Measurements from ENCODE around the gene KLHL12.

GRCh38 chr1:202959276-202959620 lies 32.2 kb upstream of the KLHL12 start:
- no peak for TF ChIP-seq CTCF (optimal IDR thresholded peaks at IDR 0.05 in 1 of 3, IDR thresholded peaks at IDR 0.05 in 1 of 3, conservative IDR thresholded peaks at IDR 0.05 in 1 of 3; ENCODE audit: extremely low read depth in 1 of 3, insufficient read depth in 2 of 3, low read length in 3 of 3)
- TF ChIP-seq EZH2 (IDR thresholded peaks at IDR 0.05; ENCODE audit: low read length) = no peak
